Tibial nerve (tissue), 4 donors: ENCODE results near the gene CLEC4F. TPM values are rescaled to one million over a fixed set of nuclear protein-coding genes. Genes with fewer than 3 reads are reported as not detected.

ENCODE experiments used
- DNase-seq, 2 donors: peaks; one replicate each; pipeline ENCODE4 v3.0.0-alpha.2; 2019; ENCODE audit warnings: low spot score in 2 of 2
- H3K27ac ChIP-seq, 4 donors: fragments of 200-600 bp; sonication (generic) in 3 of 4; one replicate each; pipeline ENCODE4 v1.5.1; 2017 to 2019; ENCODE audit warnings: mild to moderate bottlenecking in 1 of 4
- H3K27me3 ChIP-seq, 2 donors: fragments of 200-600 bp; sonication (generic) in 1 of 2; one replicate each; pipeline versions ENCODE4 v1.5.1 to v1.6.0; 2017 to 2019
- H3K36me3 ChIP-seq, 3 donors: fragments of 200-600 bp; sonication (generic); one replicate each; pipeline ENCODE4 v1.5.1; 2018 to 2019
- H3K4me1 ChIP-seq, 4 donors: fragments of 200-600 bp; sonication (generic) in 3 of 4; one replicate each; pipeline ENCODE4 v1.5.1; 2017 to 2019
- H3K4me3 ChIP-seq, 4 donors: fragments of 200-600 bp; sonication (generic) in 3 of 4; one replicate each; pipeline ENCODE4 v1.5.1; 2017 to 2019; ENCODE audit warnings: mild to moderate bottlenecking in 1 of 4, moderate library complexity in 1 of 4
- H3K9me3 ChIP-seq, 4 donors: fragments of 200-600 bp; sonication (generic) in 3 of 4; one replicate each; pipeline ENCODE4 v1.5.1; 2017 to 2019
- CTCF ChIP-seq, 5 experiments: fragments of 200-600 bp in 3 of 5; fragments of 450-650 bp in 2 of 5; sonication (generic) in 3 of 5; IDR thresholded peaks; one replicate each; pipeline ENCODE4 v1.5.1; 2016 to 2019; ENCODE audit warnings: antibody characterized with exemption in 5 of 5, mild to moderate bottlenecking in 3 of 5, moderate library complexity in 2 of 5
- EP300 ChIP-seq, 2 donors: sonication (generic); formaldehyde crosslinking; IDR thresholded peaks; one replicate each; pipeline ENCODE4 v1.6.1; 2017; ENCODE audit warnings: antibody characterized with exemption in 2 of 2, mild to moderate bottlenecking in 1 of 2
- POLR2A ChIP-seq, 2 donors: fragments of 450-650 bp; IDR thresholded peaks; one replicate each; pipeline ENCODE4 v1.6.1; 2017; ENCODE audit warnings: antibody characterized with exemption in 2 of 2, mild to moderate bottlenecking in 2 of 2, moderate library complexity in 2 of 2
- WGBS, 2 donors: methylation state at CpG; one replicate each; pipeline ENCODE4 v1.1.5; 2018; 5-methylcytosine and 5-hydroxymethylcytosine counted together
- total RNA-seq, 4 donors: library from RNA; depleted of rRNA; stranded (reverse); fragments of >200 nt; gene quantifications; one replicate each; pipeline ENCODE4 v1.1.0, GENCODE V29; 2016

The CLEC4F gene
- total RNA-seq, 4 donors from 2014 or later, result 0.30 to 0.44 TPM; not detected in 2

- H3K36me3 ChIP-seq, result no peaks in the 10 kb centered on the region
- TF ChIP-seq CTCF (IDR thresholded peaks at IDR 0.05) (no peak), POLR2A (IDR thresholded peaks at IDR 0.05) (no peak), EP300 (IDR thresholded peaks at IDR 0.05) (no peak)
- DNase-seq, result no peak
- no peaks in the 10 kb centered on the region for H3K27me3 ChIP-seq
- WGBS, 2 donors, result 63 to 80% methylated on average over 5 of the region's 5 CpGs
- H3K4me1 ChIP-seq, result no peaks in the 10 kb centered on the region
- H3K4me3 ChIP-seq, result no peak overlapping the region
- no peak overlapping the region for H3K27ac ChIP-seq
- H3K9me3 ChIP-seq, result no peaks in the 10 kb centered on the region
Measured at GRCh38 chr2:70827388-70827787, 7.0 kb upstream of the CLEC4F start.

DNA sequence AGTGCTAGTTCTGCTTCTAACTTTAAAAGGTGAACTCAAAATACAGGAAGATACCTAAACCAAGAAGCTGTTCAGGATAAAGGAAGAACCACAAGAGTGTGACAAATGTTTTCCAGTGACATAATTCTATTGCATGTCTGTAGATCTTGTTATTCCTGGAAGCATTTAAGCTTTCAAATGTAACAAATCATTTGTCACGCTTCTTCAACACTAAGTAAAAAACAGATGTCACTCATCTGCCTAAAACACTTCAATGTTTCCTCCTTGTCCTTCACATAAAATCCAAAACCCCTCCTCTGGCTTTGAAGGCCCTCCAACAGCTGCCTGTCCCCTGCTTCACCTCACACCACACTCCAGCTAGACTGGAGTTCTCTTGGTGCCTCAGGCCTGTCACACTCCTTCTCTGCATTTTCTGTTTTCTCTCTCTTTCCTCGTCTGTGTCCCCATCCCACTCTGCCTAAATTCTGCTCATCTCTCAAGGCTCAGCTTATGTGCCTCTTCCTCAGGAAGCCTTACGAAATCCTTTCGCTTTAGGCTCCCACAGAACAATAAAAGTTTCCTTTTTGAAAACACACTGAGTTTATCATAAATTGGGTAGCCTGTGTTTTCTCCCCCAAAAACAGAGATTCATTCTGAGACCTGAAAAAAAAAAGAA, 6.4 kb upstream of the CLEC4F start:
- TF ChIP-seq CTCF (IDR thresholded peaks at IDR 0.05), result no peak
- no peak for TF ChIP-seq POLR2A (IDR thresholded peaks at IDR 0.05)
- TF ChIP-seq EP300 (IDR thresholded peaks at IDR 0.05), result no peak
- no peaks in the 10 kb centered on the region for H3K9me3 ChIP-seq
- H3K4me1 ChIP-seq, result no peaks in the 10 kb centered on the region
- no peak overlapping the region for H3K4me3 ChIP-seq
- WGBS, 2 donors, result 67% methylated on average over 4 of the region's 4 CpGs
- H3K27ac ChIP-seq, result no peak overlapping the region
- DNase-seq, result no peak
- H3K36me3 ChIP-seq, result no peaks in the 10 kb centered on the region
- H3K27me3 ChIP-seq, result no peaks in the 10 kb centered on the region

GRCh38 chr2:70823249-70823648, 2.9 kb upstream of the CLEC4F start:
- 72 to 75% methylated on average over 5 of the region's 5 CpGs for WGBS, 2 donors
- TF ChIP-seq POLR2A (IDR thresholded peaks at IDR 0.05), result no peak
- TF ChIP-seq CTCF (IDR thresholded peaks at IDR 0.05), result no peak
- TF ChIP-seq EP300 (IDR thresholded peaks at IDR 0.05), result no peak
- Histone ChIP-seq H3K36me3 (no peaks in the 10 kb centered on the region), H3K27ac (no peak overlapping the region), H3K9me3 (no peaks in the 10 kb centered on the region), H3K27me3 (no peaks in the 10 kb centered on the region), H3K4me3 (no peak overlapping the region), H3K4me1 (no peaks in the 10 kb centered on the region)
- no peak for DNase-seq

DNA sequence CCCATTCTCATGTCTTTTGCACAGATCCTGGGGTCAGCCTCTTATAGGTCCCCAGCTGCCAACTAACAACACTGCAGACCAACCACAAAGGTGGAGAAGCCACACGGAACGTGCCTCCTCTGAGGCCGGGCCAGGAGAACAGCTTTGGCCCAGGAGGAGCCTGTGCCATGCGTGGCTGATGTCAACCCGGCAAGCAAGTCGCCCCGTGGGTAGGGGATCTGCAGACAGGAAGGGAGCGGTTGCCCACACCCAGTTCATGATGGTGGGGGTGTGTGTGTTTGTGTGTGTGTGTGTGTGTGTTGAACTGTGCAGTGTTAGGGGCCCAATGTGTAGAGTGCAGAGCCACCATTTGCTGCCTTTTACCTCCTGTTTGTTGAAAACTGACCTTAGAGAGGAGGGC, 2.4 kb upstream of the CLEC4F start:
- H3K9me3 ChIP-seq, result no peaks in the 10 kb centered on the region
- 70 to 92% methylated on average over 8 of the region's 8 CpGs for WGBS, 2 donors
- DNase-seq, result no peak
- H3K4me3 ChIP-seq, result no peak overlapping the region
- no peaks in the 10 kb centered on the region for H3K36me3 ChIP-seq
- H3K27ac ChIP-seq, result no peak overlapping the region
- H3K4me1 ChIP-seq, result no peaks in the 10 kb centered on the region
- H3K27me3 ChIP-seq, result no peaks in the 10 kb centered on the region
- TF ChIP-seq POLR2A (IDR thresholded peaks at IDR 0.05), result no peak
- TF ChIP-seq EP300 (IDR thresholded peaks at IDR 0.05), result no peak
- no peak for TF ChIP-seq CTCF (IDR thresholded peaks at IDR 0.05)

GRCh38 chr2:70817284-70817954, 3.0 kb downstream of the CLEC4F start:
- TF ChIP-seq CTCF (IDR thresholded peaks at IDR 0.05), result no peak
- TF ChIP-seq EP300 (IDR thresholded peaks at IDR 0.05), result no peak
- TF ChIP-seq POLR2A (IDR thresholded peaks at IDR 0.05), result no peak
- H3K27ac ChIP-seq, result no peak overlapping the region
- no peak for DNase-seq
- no peaks in the 10 kb centered on the region for H3K36me3 ChIP-seq
- H3K9me3 ChIP-seq, result no peaks in the 10 kb centered on the region
- H3K27me3 ChIP-seq, result no peaks in the 10 kb centered on the region
- H3K4me3 ChIP-seq, result no peak overlapping the region
- 79 to 82% methylated on average over 3 of the region's 3 CpGs for WGBS, 2 donors
- H3K4me1 ChIP-seq, result no peaks in the 10 kb centered on the region
